Upper lobe of left lung (tissue), 6 donors: ENCODE measurements around the gene RIMBP2. TPM values are rescaled to one million over a fixed set of nuclear protein-coding genes. Genes with fewer than 3 reads are reported as not detected.

Experiments
- ATAC-seq, 2 donors: fragments of 200-7000 bp; cut with Tn5 transposase; one replicate each; pipeline ENCODE4 v1.9.1; 2022; ENCODE audit warnings: mild to moderate bottlenecking in 2 of 2, moderate library complexity in 2 of 2; ENCODE audit not compliant: low FRiP score in 2 of 2
- DNase-seq, 2 donors: peaks; one replicate each; pipeline ENCODE4 v3.0.0-alpha.2; 2019 to 2020
- H3K27ac ChIP-seq, 4 donors: fragments of 200-600 bp; sonication (generic); one replicate each; pipeline ENCODE4 v1.5.1; 2016 to 2019
- H3K27me3 ChIP-seq, 4 donors: fragments of 200-600 bp; sonication (generic); one replicate each; pipeline ENCODE4 v1.5.1; 2017 to 2019
- H3K36me3 ChIP-seq, 4 donors: fragments of 200-600 bp; sonication (generic); one replicate each; pipeline ENCODE4 v1.5.1; 2016 to 2019
- H3K4me1 ChIP-seq, 4 donors: fragments of 200-600 bp; sonication (generic); one replicate each; pipeline ENCODE4 v1.5.1; 2018 to 2019
- H3K4me3 ChIP-seq, 4 donors: fragments of 200-600 bp; sonication (generic); one replicate each; pipeline ENCODE4 v1.5.1; 2017 to 2019; ENCODE audit warnings: mild to moderate bottlenecking in 2 of 4, moderate library complexity in 1 of 4
- H3K9me3 ChIP-seq, 4 donors: fragments of 200-600 bp; sonication (generic); one replicate each; pipeline ENCODE4 v1.5.1; 2018 to 2019
- EP300 ChIP-seq, 4 donors: sonication (generic); formaldehyde crosslinking; IDR thresholded peaks; one replicate each; pipeline ENCODE4 v1.5.1; 2017; ENCODE audit warnings: antibody characterized with exemption in 4 of 4, control low read depth in 2 of 4
- POLR2A ChIP-seq, 4 donors: fragments of 450-650 bp; IDR thresholded peaks; one replicate each; pipeline ENCODE4 v1.5.1; 2016 to 2017; ENCODE audit warnings: antibody characterized with exemption in 4 of 4, mild to moderate bottlenecking in 2 of 4
- POLR2AphosphoS5 ChIP-seq, 2 donors: sonication (generic); formaldehyde crosslinking; IDR thresholded peaks; one replicate each; pipeline ENCODE4 v1.5.1; 2017; ENCODE audit warnings: antibody characterized with exemption in 2 of 2
- WGBS, 2 donors: methylation state at CpG; one replicate each; pipeline ENCODE4 v1.1.5; 2017 to 2018; 5-methylcytosine and 5-hydroxymethylcytosine counted together
- total RNA-seq, 6 donors: library from RNA; depleted of rRNA in 4 of 6; stranded (reverse); fragments of >200 nt in 4 of 6; gene quantifications; one replicate each; pipeline versions ENCODE4 v1.1.0 to v1.2.1, GENCODE V29; 2016 to 2021
- TF ChIP-seq, protein P1 (sequence below), 6 experiments: fragments of 450-650 bp in 4 of 6; fragments of 200-600 bp in 2 of 6; sonication (generic) in 2 of 6; IDR thresholded peaks; one replicate each; pipeline ENCODE4 v1.5.1; 2016 to 2019; ENCODE audit warnings: antibody characterized with exemption in 6 of 6
- donor health status: DM: no; HTN: no; CAD: no; lungs with moderate emphysema.
- donor health status: DM: no; HTN: yes; CAD: no; lungs with severe emphysema.

The RIMBP2 gene
- total RNA-seq, 6 donors from 2014 or later = 0.23 to 3.9 (median 0.44) TPM; not detected in 1

GRCh38 chr12:130354407-130354806, 361.7 kb downstream of the RIMBP2 start:
- Histone ChIP-seq H3K27ac (no peak overlapping the region), H3K9me3 (no peaks in the 10 kb centered on the region), H3K36me3 (no peaks in the 10 kb centered on the region), H3K4me3 (no peak overlapping the region), H3K27me3 (no peaks in the 10 kb centered on the region), H3K4me1 (no peaks in the 10 kb centered on the region)
- no peak for DNase-seq
- WGBS, 2 donors = 62 to 65% methylated on average over 7 of the region's 7 CpGs
- no peak for ATAC-seq
- TF ChIP-seq POLR2A (IDR thresholded peaks at IDR 0.05) = no peak
- TF ChIP-seq POLR2AphosphoS5 (IDR thresholded peaks at IDR 0.05) = no peak
- TF ChIP-seq, protein P1, sequence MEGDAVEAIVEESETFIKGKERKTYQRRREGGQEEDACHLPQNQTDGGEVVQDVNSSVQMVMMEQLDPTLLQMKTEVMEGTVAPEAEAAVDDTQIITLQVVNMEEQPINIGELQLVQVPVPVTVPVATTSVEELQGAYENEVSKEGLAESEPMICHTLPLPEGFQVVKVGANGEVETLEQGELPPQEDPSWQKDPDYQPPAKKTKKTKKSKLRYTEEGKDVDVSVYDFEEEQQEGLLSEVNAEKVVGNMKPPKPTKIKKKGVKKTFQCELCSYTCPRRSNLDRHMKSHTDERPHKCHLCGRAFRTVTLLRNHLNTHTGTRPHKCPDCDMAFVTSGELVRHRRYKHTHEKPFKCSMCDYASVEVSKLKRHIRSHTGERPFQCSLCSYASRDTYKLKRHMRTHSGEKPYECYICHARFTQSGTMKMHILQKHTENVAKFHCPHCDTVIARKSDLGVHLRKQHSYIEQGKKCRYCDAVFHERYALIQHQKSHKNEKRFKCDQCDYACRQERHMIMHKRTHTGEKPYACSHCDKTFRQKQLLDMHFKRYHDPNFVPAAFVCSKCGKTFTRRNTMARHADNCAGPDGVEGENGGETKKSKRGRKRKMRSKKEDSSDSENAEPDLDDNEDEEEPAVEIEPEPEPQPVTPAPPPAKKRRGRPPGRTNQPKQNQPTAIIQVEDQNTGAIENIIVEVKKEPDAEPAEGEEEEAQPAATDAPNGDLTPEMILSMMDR (IDR thresholded peaks at IDR 0.05) = no peak
- TF ChIP-seq EP300 (IDR thresholded peaks at IDR 0.05) = no peak

DNA sequence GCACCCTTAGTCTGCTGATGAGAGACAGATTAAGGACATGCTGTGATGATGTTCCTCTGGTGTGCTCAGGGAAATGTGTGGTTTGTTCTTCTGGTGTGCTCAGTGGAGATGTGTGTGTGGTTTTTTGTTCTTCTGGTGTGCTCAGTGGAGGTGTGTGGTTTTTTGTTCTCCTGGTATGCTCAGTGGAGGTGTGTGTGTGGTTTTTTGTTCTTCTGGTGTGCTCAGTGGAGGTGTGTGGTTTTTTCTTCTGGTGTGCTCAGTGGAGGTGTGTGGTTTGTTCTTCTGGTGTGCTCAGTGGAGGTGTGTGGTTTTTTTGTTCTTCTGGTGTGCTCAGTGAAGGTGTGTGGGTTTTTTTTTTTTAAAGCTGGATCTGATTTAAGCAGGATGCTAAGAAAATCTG, 363.0 kb downstream of the RIMBP2 start:
- no peak for DNase-seq
- Histone ChIP-seq H3K9me3 (no peaks in the 10 kb centered on the region), H3K36me3 (no peaks in the 10 kb centered on the region), H3K4me3 (no peak overlapping the region), H3K27me3 (no peaks in the 10 kb centered on the region), H3K4me1 (no peaks in the 10 kb centered on the region), H3K27ac (no peak overlapping the region)
- TF ChIP-seq, protein P1 (IDR thresholded peaks at IDR 0.05) = no peak
- TF ChIP-seq POLR2A (IDR thresholded peaks at IDR 0.05) (no peak), EP300 (IDR thresholded peaks at IDR 0.05) (no peak), POLR2AphosphoS5 (IDR thresholded peaks at IDR 0.05) (no peak)
- ATAC-seq = no peak

- Histone ChIP-seq H3K4me1 (no peaks in the 10 kb centered on the region), H3K9me3 (no peaks in the 10 kb centered on the region), H3K27me3 (no peaks in the 10 kb centered on the region), H3K4me3 (no peak overlapping the region), H3K27ac (no peak overlapping the region), H3K36me3 (no peaks in the 10 kb centered on the region)
- TF ChIP-seq POLR2AphosphoS5 (IDR thresholded peaks at IDR 0.05) = no peak
- TF ChIP-seq, protein P1 (IDR thresholded peaks at IDR 0.05) = no peak
- no peak for TF ChIP-seq EP300 (IDR thresholded peaks at IDR 0.05)
- TF ChIP-seq POLR2A (IDR thresholded peaks at IDR 0.05) = no peak
- ATAC-seq (no peak), DNase-seq (no peak)
- WGBS, 2 donors = 75 to 76% methylated on average over 5 of the region's 5 CpGs
Measured at GRCh38 chr12:130351326-130351725, 364.8 kb downstream of the RIMBP2 start.

DNA sequence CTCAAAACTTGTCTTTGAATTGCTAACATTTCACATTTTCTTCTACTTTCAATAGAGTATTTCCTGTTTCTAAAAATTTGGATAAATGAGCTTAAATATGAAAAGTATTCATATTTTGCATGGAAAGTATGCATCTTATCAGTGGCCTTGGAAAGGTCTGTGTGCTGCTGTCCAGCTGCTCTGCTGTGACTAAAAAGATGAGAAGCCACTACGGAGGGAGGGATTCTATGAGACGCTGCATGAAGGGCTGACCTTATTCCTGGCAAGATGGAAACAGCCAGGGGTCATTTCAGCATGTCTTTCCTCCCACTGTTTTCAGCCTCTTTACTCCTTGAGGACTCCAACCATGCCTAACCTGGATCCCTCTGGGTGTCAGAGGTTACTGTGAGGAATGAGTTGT, 365.4 kb downstream of the RIMBP2 start:
- ATAC-seq (no peak), DNase-seq (no peak)
- 57 to 66% methylated on average over 2 of the region's 2 CpGs for WGBS, 2 donors
- H3K4me3 ChIP-seq = no peak overlapping the region
- H3K36me3 ChIP-seq = no peaks in the 10 kb centered on the region
- H3K9me3 ChIP-seq = no peaks in the 10 kb centered on the region
- no peaks in the 10 kb centered on the region for H3K27me3 ChIP-seq
- TF ChIP-seq, protein P1 (IDR thresholded peaks at IDR 0.05) = no peak
- TF ChIP-seq EP300 (IDR thresholded peaks at IDR 0.05) (no peak), POLR2AphosphoS5 (IDR thresholded peaks at IDR 0.05) (no peak), POLR2A (IDR thresholded peaks at IDR 0.05) (no peak)
- H3K4me1 ChIP-seq = no peaks in the 10 kb centered on the region
- no peak overlapping the region for H3K27ac ChIP-seq

DNA sequence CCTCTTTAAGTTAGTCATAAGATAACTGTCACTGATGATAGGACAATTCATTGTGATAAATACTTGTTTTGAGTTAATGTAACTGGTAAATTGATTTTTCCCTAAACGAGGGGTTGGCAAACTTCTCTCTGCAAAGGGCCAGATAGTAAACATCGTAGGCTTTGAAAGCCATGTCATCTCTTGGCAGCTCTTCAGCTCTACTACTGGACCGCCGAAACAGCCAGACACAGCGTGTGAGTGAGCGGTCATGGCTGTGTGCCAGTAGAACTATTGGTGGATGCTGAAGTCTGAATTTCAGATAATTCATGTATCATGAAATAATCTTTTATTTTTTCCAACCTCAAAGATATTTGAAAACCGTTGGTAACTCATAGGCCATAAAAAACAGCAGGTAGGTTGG, 368.5 kb downstream of the RIMBP2 start:
- Histone ChIP-seq H3K36me3 (no peaks in the 10 kb centered on the region), H3K9me3 (no peaks in the 10 kb centered on the region), H3K4me1 (no peaks in the 10 kb centered on the region), H3K27ac (no peak overlapping the region), H3K27me3 (no peaks in the 10 kb centered on the region), H3K4me3 (no peak overlapping the region)
- 62 to 73% methylated on average over 7 of the region's 7 CpGs for WGBS, 2 donors
- DNase-seq (no peak), ATAC-seq (no peak)
- TF ChIP-seq POLR2A (IDR thresholded peaks at IDR 0.05) (no peak), EP300 (IDR thresholded peaks at IDR 0.05) (no peak), POLR2AphosphoS5 (IDR thresholded peaks at IDR 0.05) (no peak)
- TF ChIP-seq, protein P1 (IDR thresholded peaks at IDR 0.05) = no peak
